ENCODE measurements around the gene SYK.

DNA sequence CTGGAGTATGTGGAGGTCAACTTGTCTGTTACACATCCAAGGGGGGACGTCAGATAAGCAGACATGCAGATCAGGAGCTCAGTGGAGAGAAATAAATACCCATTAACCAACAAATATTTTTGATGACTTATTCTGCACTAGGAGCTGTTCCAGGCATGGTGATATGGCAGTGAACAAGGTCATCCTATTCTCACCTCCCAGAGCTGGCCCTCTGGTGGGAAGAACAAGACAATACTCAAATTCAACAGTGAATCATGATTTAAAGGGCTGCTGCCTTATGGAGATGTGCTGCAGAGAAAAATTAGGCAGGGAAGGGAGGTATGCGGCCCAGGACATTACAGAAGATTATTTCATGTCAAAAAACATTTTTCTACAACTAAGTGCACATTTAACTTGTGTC, 36.5 kb downstream of the SYK start:
- TF ChIP-seq CTCF (conservative IDR thresholded peaks at IDR 0.05; ENCODE audit: low read depth, low read length) (no peak), USF2 (IDR thresholded peaks at IDR 0.05; ENCODE audit: low read depth, low read length) (no peak), CEBPB (IDR thresholded peaks at IDR 0.05; ENCODE audit: low read depth, low read length) (no peak), MAFK (IDR thresholded peaks at IDR 0.05; ENCODE audit: low read depth, low read length) (no peak), RCOR1 (IDR thresholded peaks at IDR 0.05; ENCODE audit: insufficient replicate concordance, low read length) (no peak), POLR2A (IDR thresholded peaks at IDR 0.05; ENCODE audit: low read depth, low read length) (no peak), RFX5 (IDR thresholded peaks at IDR 0.05; ENCODE audit: low read depth, low read length) (no peak)
